RWPE1 (cell line): ENCODE results near the gene CDS2.

Experiments used
- CTCF ChIA-PET: fragments of 350-600 bp; sonication (Branson Sonifier 250); formaldehyde crosslinking; extraction: SDS; loops from one replicate; lab custom pipeline; 2021; lab: Yijun Ruan, JAX
- POLR2A ChIA-PET: fragments of 400-600 bp; formaldehyde crosslinking; extraction: SDS; loops from one replicate; lab custom pipeline; 2020; ENCODE audit warnings: antibody characterized with exemption; ENCODE audit not compliant: low non-redundant PET; lab: Yijun Ruan, JAX
- DNase-seq: peaks from one replicate; pipeline ENCODE4 v3.0.0; 2012; ENCODE audit warnings: low spot score
- H3K27ac ChIP-seq: fragments of 450-650 bp; 2 replicates; pipeline ENCODE4 v1.5.1; 2017
- CTCF ChIP-seq: fragments of 450-650 bp; conservative IDR thresholded peaks from 2 replicates; pipeline ENCODE4 v1.5.1; 2017; ENCODE audit warnings: low read depth, mild to moderate bottlenecking

Gene CDS2

GRCh38 chr20:5118220-5119142 is 8.3 kb upstream of the CDS2 start:
- CTCF ChIA-PET: interaction anchor here (0.6 kb wide), 1 partner anchor 669 kb away, joined by 3 read pairs; no protein-coding TSS in a partner anchor
- H3K27ac ChIP-seq: peak overlapping the region; percentile 95
- no peak for TF ChIP-seq CTCF
- POLR2A ChIA-PET: interaction anchor here (1.4 kb wide), 1 partner anchor 73 kb away, joined by 4 read pairs; no protein-coding TSS in a partner anchor
- DNase-seq: no peak

GRCh38 chr20:5119143-5119434 is 7.7 kb upstream of the CDS2 start:
- ChIA-PET CTCF (interaction anchor here (0.6 kb wide), 1 partner anchor 668 kb away, joined by 3 read pairs; no protein-coding TSS in a partner anchor), POLR2A (interaction anchor here (1.4 kb wide), 1 partner anchor 73 kb away, joined by 4 read pairs; no protein-coding TSS in a partner anchor)

GRCh38 chr20:5119435-5120184 is 7.2 kb upstream of the CDS2 start, which contains the start of gene PCNA:
TSS of gene PCNA (minus strand) at chr20:5119958. CDS start at chr20:5119798, 160 bp downstream.
- POLR2A ChIA-PET: interaction anchor here (1.2 to 1.4 kb wide), 2 partner anchors 72 to 129 kb away, joined by 3 to 4 read pairs; no protein-coding TSS in a partner anchor
- CTCF ChIA-PET: no interaction called here
- peak within 1 kb of the TSS; percentile 95 for H3K27ac ChIP-seq
- DNase-seq: peak; percentile 98
- TF ChIP-seq CTCF: no peak

More at GRCh38 chr20:5119143-5119434, 7.7 kb upstream of the CDS2 start:
- no peak for DNase-seq
- TF ChIP-seq CTCF: no peak
- peak overlapping the region; percentile 95 for H3K27ac ChIP-seq

- POLR2A ChIA-PET: interaction anchor here (1.2 to 1.4 kb wide), 2 partner anchors 72 to 130 kb away, joined by 3 to 4 read pairs; no protein-coding TSS in a partner anchor
- no peak for DNase-seq
- CTCF ChIA-PET: no interaction called here
- no peak for TF ChIP-seq CTCF
- H3K27ac ChIP-seq: peak overlapping the region; percentile 95
Measured at GRCh38 chr20:5120185-5120476, 6.7 kb upstream of the CDS2 start.

- H3K27ac ChIP-seq: no peak overlapping the region
- POLR2A ChIA-PET: no interaction called here
- CTCF ChIA-PET: no interaction called here
- no peak for TF ChIP-seq CTCF
- no peak for DNase-seq
Measured at GRCh38 chr20:5122873-5123260, 3.9 kb upstream of the CDS2 start.
